Measurements from ENCODE around the gene NUMA1. TPM values are rescaled to one million over a fixed set of nuclear protein-coding genes. Genes with fewer than 3 reads are reported as not detected.

The NUMA1 gene
- total and polyA plus RNA-seq, 2 of the 8 experiments (the other 6 are each of a cell fraction or from before 2014, with no cell fraction given) = 101 to 107 TPM

GRCh38 chr11:72006309-72007088 is 73.8 kb downstream of the NUMA1 start:
- no peak overlapping the region for H3K27ac ChIP-seq (ENCODE audit: low read depth, low read length)
- no peak overlapping the region for H2BK12ac ChIP-seq (ENCODE audit: low read depth, low read length)
- no peak overlapping the region for H2AK5ac ChIP-seq (ENCODE audit: low read depth, low read length)
- H4K20me1 ChIP-seq (replicated peaks in 1 of 2; ENCODE audit: control insufficient read depth in 1 of 2, insufficient read depth in 2 of 2, low read length in 2 of 2) = peaks cover 28 to 32% of the 10 kb centered on the region in 2 experiments
- no peak overlapping the region for H2BK20ac ChIP-seq (ENCODE audit: low read length)
- no peaks in the 10 kb centered on the region for H3K79me1 ChIP-seq (ENCODE audit: low read depth, low read length)
- CTCF ChIA-PET (ENCODE audit: partially characterized antibody) = interaction anchor here (0.6 to 3.5 kb wide), 10 partner anchors 8 to 291 kb away, joined by 3 to 17 read pairs (median 4); partner anchors contain the start of gene IL18BP
- no peaks in the 10 kb centered on the region for H3K27me3 ChIP-seq (replicated peaks in 1 of 4; ENCODE audit: control insufficient read depth in 3 of 4, extremely low read depth in 1 of 4, insufficient read depth in 3 of 4, low read length in 3 of 4)
- POLR2A ChIA-PET (ENCODE audit: partially characterized antibody) = interaction anchor here (0.6 to 2.0 kb wide), 5 partner anchors 8 to 86 kb away, joined by 3 to 7 read pairs (median 5); partner anchors contain the start of gene IL18BP
- H4K8ac ChIP-seq (ENCODE audit: extremely low read depth, insufficient read depth, low read length) = no peak overlapping the region; the same call in 1 of the 2 replicates
- no peak overlapping the region for H3K9ac ChIP-seq (replicated peaks in 1 of 4; ENCODE audit: extremely low read depth in 1 of 4, low read depth in 3 of 4, low read length in 3 of 4)
- H2BK120ac ChIP-seq (replicated peaks; ENCODE audit: low read depth, low read length) = no peak overlapping the region
- H4K91ac ChIP-seq (replicated peaks; ENCODE audit: insufficient read length, low read length) = no peak overlapping the region
- no peak overlapping the region for H3K14ac ChIP-seq (ENCODE audit: insufficient read length)
- no peak overlapping the region for H3K4me2 ChIP-seq (ENCODE audit: insufficient read depth in 1 of 2, low read depth in 2 of 2, low read length in 2 of 2)
- no peaks in the 10 kb centered on the region for H3K4me1 ChIP-seq (replicated peaks in 1 of 4; ENCODE audit: control insufficient read depth in 3 of 4, insufficient read depth in 4 of 4, low read length in 3 of 4)
- FAIRE-seq (no peak), DNase-seq (ENCODE audit: low read depth in 1 of 2, low spot score in 2 of 2) (no peak)
- no peak overlapping the region for H3K18ac ChIP-seq (ENCODE audit: extremely low read depth, low read length)
- H3K23me2 ChIP-seq (ENCODE audit: low read depth, low read length) = no peaks in the 10 kb centered on the region
- H3K79me2 ChIP-seq (ENCODE audit: control insufficient read depth in 1 of 2, insufficient read depth in 2 of 2, low read length in 2 of 2) = no peaks in the 10 kb centered on the region
- WGBS, 2 experiments (ENCODE audit: extremely low coverage in 1 of 2, insufficient coverage in 1 of 2, insufficient read length in 1 of 2, insufficient replicate concordance in 2 of 2, low coverage in 1 of 2, low lambda C conversion rate in 2 of 2, missing lambda C conversion rate in 1 of 2) = 82% methylated on average over 8 of the region's 8 CpGs; no CpG with 5 or more reads in 1 of the 2 experiments
- H2AFZ ChIP-seq (ENCODE audit: low read length) = no peak overlapping the region
- H4K5ac ChIP-seq (ENCODE audit: insufficient read length, low read depth, low read length) = no peak overlapping the region
- H3K4me3 ChIP-seq (ENCODE audit: extremely low read depth in 1 of 4, insufficient read depth in 2 of 4, low read depth in 3 of 4, low read length in 4 of 4) = no peak overlapping the region
- H3K9me3 ChIP-seq (ENCODE audit: insufficient read depth in 2 of 2, low read depth in 1 of 2, low read length in 1 of 2) = no peaks in the 10 kb centered on the region
- H3K56ac ChIP-seq (replicated peaks; ENCODE audit: insufficient read length, low read depth, low read length) = no peak overlapping the region
- no peak overlapping the region for H3K4ac ChIP-seq (replicated peaks; ENCODE audit: insufficient read length, low read depth, low read length)
- no peak overlapping the region for H3K23ac ChIP-seq (ENCODE audit: insufficient read length)
- no peak overlapping the region for H2BK5ac ChIP-seq (ENCODE audit: low read depth, low read length)
- peaks cover 44 to 90% (median 68%) of the 10 kb centered on the region in 4 experiments for H3K36me3 ChIP-seq (ENCODE audit: control insufficient read depth in 2 of 4, insufficient read depth in 4 of 4, low read length in 3 of 4)
- H2BK15ac ChIP-seq (ENCODE audit: low read length) = no peak overlapping the region
- TF ChIP-seq POLR2A (IDR thresholded peaks at IDR 0.05; ENCODE audit: control extremely low read depth in 1 of 2, low read depth in 2 of 2, low read length in 2 of 2) (peak; percentile 1 to 52), POLR2AphosphoS5 (IDR thresholded peaks at IDR 0.05; ENCODE audit: low read depth, low read length) (0 out of 2 replicates have a peak, but pooled peaks have one; percentile 66)
